ES-I3 (cell line): Measurements from ENCODE around the gene CAPN9.

Source experiments
- H3K36me3 ChIP-seq: 2 replicates; pipeline ENCODE4 v1.6.1; 2013; ENCODE audit warnings: mild to moderate bottlenecking, low read length, control low read depth, moderate library complexity; ENCODE audit not compliant: insufficient read depth
- H3K4me1 ChIP-seq: 2 replicates; pipeline ENCODE4 v1.6.1; 2013; ENCODE audit warnings: mild to moderate bottlenecking, control low read depth, low read length; ENCODE audit not compliant: insufficient read depth
- H3K9ac ChIP-seq: 2 replicates; pipeline ENCODE4 v1.6.1; 2013; ENCODE audit warnings: low read depth, mild to moderate bottlenecking, low read length, moderate library complexity
- H3K9me3 ChIP-seq: 2 replicates; pipeline ENCODE4 v1.6.1; 2013; ENCODE audit warnings: mild to moderate bottlenecking, low read length, moderate library complexity; ENCODE audit not compliant: control insufficient read depth, insufficient read depth

The CAPN9 gene

GRCh38 chr1:230785636-230786384 is 38.6 kb downstream of the CAPN9 start:
- Histone ChIP-seq H3K36me3 (no peaks in the 10 kb centered on the region), H3K9me3 (no peaks in the 10 kb centered on the region; the same call in 1 of the 2 replicates), H3K4me1 (peaks cover 8% of the 10 kb centered on the region; the same call in 1 of the 2 replicates), H3K9ac (no peak overlapping the region)

GRCh38 chr1:230786385-230786753 is 39.2 kb downstream of the CAPN9 start:
- Histone ChIP-seq H3K9me3 (no peaks in the 10 kb centered on the region; the same call in 1 of the 2 replicates), H3K4me1 (peaks cover 8% of the 10 kb centered on the region; the same call in 1 of the 2 replicates), H3K9ac (no peak overlapping the region), H3K36me3 (no peaks in the 10 kb centered on the region)

GRCh38 chr1:230787471-230787870 is 40.3 kb downstream of the CAPN9 start:
- peaks cover 8% of the 10 kb centered on the region; the same call in 1 of the 2 replicates for H3K4me1 ChIP-seq
- no peak overlapping the region for H3K9ac ChIP-seq
- H3K36me3 ChIP-seq, result no peaks in the 10 kb centered on the region
- H3K9me3 ChIP-seq, result no peaks in the 10 kb centered on the region; the same call in 1 of the 2 replicates

GRCh38 chr1:230788561-230789275 is 41.5 kb downstream of the CAPN9 start:
- no peaks in the 10 kb centered on the region for H3K9me3 ChIP-seq
- no peaks in the 10 kb centered on the region for H3K36me3 ChIP-seq
- no peak overlapping the region for H3K9ac ChIP-seq
- peaks cover 8% of the 10 kb centered on the region; the same call in 1 of the 2 replicates for H3K4me1 ChIP-seq

GRCh38 chr1:230790026-230790425 is 42.8 kb downstream of the CAPN9 start:
- H3K9ac ChIP-seq, result no peak overlapping the region
- no peaks in the 10 kb centered on the region for H3K36me3 ChIP-seq
- H3K4me1 ChIP-seq, result peaks cover 5% of the 10 kb centered on the region; the same call in 1 of the 2 replicates
- H3K9me3 ChIP-seq, result no peaks in the 10 kb centered on the region

- no peaks in the 10 kb centered on the region for H3K9me3 ChIP-seq
- H3K36me3 ChIP-seq, result no peaks in the 10 kb centered on the region
- no peaks in the 10 kb centered on the region for H3K4me1 ChIP-seq
- no peak overlapping the region for H3K9ac ChIP-seq
These were observed 44.9 kb downstream of the CAPN9 start for GRCh38 chr1:230791986-230792564.

GRCh38 chr1:230792691-230793462 is 45.7 kb downstream of the CAPN9 start:
- Histone ChIP-seq H3K36me3 (no peaks in the 10 kb centered on the region), H3K9me3 (no peaks in the 10 kb centered on the region), H3K4me1 (no peaks in the 10 kb centered on the region), H3K9ac (no peak overlapping the region)

GRCh38 chr1:230793463-230793745 is 46.2 kb downstream of the CAPN9 start:
- H3K4me1 ChIP-seq, result no peaks in the 10 kb centered on the region
- H3K9me3 ChIP-seq, result no peaks in the 10 kb centered on the region
- no peak overlapping the region for H3K9ac ChIP-seq
- no peaks in the 10 kb centered on the region for H3K36me3 ChIP-seq

GRCh38 chr1:230794431-230794830 is 47.2 kb downstream of the CAPN9 start:
- Histone ChIP-seq H3K9ac (no peak overlapping the region), H3K4me1 (no peaks in the 10 kb centered on the region), H3K9me3 (no peaks in the 10 kb centered on the region), H3K36me3 (no peaks in the 10 kb centered on the region)

GRCh38 chr1:230794871-230795605 is 47.9 kb downstream of the CAPN9 start:
- Histone ChIP-seq H3K36me3 (no peaks in the 10 kb centered on the region), H3K9ac (no peak overlapping the region), H3K9me3 (no peaks in the 10 kb centered on the region), H3K4me1 (no peaks in the 10 kb centered on the region)

- Histone ChIP-seq H3K4me1 (no peaks in the 10 kb centered on the region), H3K36me3 (no peaks in the 10 kb centered on the region), H3K9ac (no peak overlapping the region)
These were observed 49.4 kb downstream of the CAPN9 start for GRCh38 chr1:230796626-230797025.

GRCh38 chr1:230797376-230797920 is 50.3 kb downstream of the CAPN9 start:
- Histone ChIP-seq H3K4me1 (no peaks in the 10 kb centered on the region), H3K9ac (no peak overlapping the region), H3K9me3 (no peaks in the 10 kb centered on the region), H3K36me3 (no peaks in the 10 kb centered on the region)

More at GRCh38 chr1:230796626-230797025, 49.4 kb downstream of the CAPN9 start:
- H3K9me3 ChIP-seq, result no peaks in the 10 kb centered on the region

- Histone ChIP-seq H3K36me3 (no peaks in the 10 kb centered on the region), H3K9ac (no peak overlapping the region), H3K4me1 (no peaks in the 10 kb centered on the region), H3K9me3 (no peaks in the 10 kb centered on the region)
These were observed 50.8 kb downstream of the CAPN9 start for GRCh38 chr1:230797942-230798365.
